H1 (cell line): ENCODE results near the gene CNDP1. TPM values are rescaled to one million over a fixed set of nuclear protein-coding genes. Genes with fewer than 3 reads are reported as not detected.

Source experiments
- CBX8 ChIP-seq: fragments of 300-800, 300-1000 bp; sonication (generic); IDR thresholded peaks from 2 replicates; pipeline ENCODE4 v1.7.1; 2016; ENCODE audit warnings: low read depth, low read length, borderline replicate concordance
- CHD7 ChIP-seq: fragments of 300-600 bp; sonication (generic); IDR thresholded peaks from 2 replicates; pipeline ENCODE4 v1.7.1; 2012; ENCODE audit warnings: low read length, moderate library complexity, mild to moderate bottlenecking, inconsistent platforms; ENCODE audit not compliant: insufficient replicate concordance
- CTCF ChIP-seq, 3 experiments: IDR thresholded peaks; 1 replicate in 2 of 3; 2 replicates in 1 of 3; pipeline versions ENCODE4 v1.5.1 to v1.6.1; 2011; ENCODE audit warnings: low read length in 3 of 3, mild to moderate bottlenecking in 3 of 3, inconsistent platforms in 2 of 3, low read depth in 1 of 3, moderate library complexity in 1 of 3; ENCODE audit not compliant: insufficient read depth in 1 of 3; ENCODE audit errors: control extremely low read depth in 1 of 3
- GABPA ChIP-seq: IDR thresholded peaks from 2 replicates; pipeline ENCODE4 v1.6.1; 2011; ENCODE audit warnings: mild to moderate bottlenecking, low read length, moderate library complexity, borderline replicate concordance; ENCODE audit not compliant: insufficient read depth
- JUND ChIP-seq: IDR thresholded peaks from 2 replicates; pipeline ENCODE4 v1.6.1; 2011; ENCODE audit warnings: mild to moderate bottlenecking, improper control_type of control experiment, low read length
- NRF1 ChIP-seq: IDR thresholded peaks from 2 replicates; pipeline ENCODE4 v1.6.1; 2011; ENCODE audit warnings: mild to moderate bottlenecking, low read depth, low read length, improper control_type of control experiment
- POLR2A ChIP-seq, 2 experiments: IDR thresholded peaks; 1 replicate in 1 of 2; 2 replicates in 1 of 2; pipeline ENCODE4 v1.6.1; 2011; ENCODE audit warnings: low read depth in 2 of 2, low read length in 2 of 2, mild to moderate bottlenecking in 2 of 2; ENCODE audit errors: control extremely low read depth in 1 of 2
- polyA plus RNA-seq, 7 experiments: library from polyadenylated mRNA; depleted of rRNA in 3 of 7; stranded (reverse) in 5 of 7; unstranded in 2 of 7; fragments of >200 nt in 5 of 7; fragments of 200-250 nt in 2 of 7; gene quantifications; 1 replicate in 5 of 7; 2 replicates in 1 of 7; 4 replicates in 1 of 7; pipeline versions ENCODE4 v1.2.1 to v1.2.3, GENCODE V29; 2011 to 2013; ENCODE audit warnings: missing spikeins in 2 of 7, mixed read lengths in 2 of 7
- total RNA-seq: library from RNA; stranded (reverse); fragmentation: NEBNext Ultra II Directional; extraction: Animal tissue kit (Norgen Biotek cat#: 25700); gene quantifications from 2 replicates; pipeline ENCODE4 v1.2.1, GENCODE V29; 2021
- TF ChIP-seq, protein P1 (sequence below): IDR thresholded peaks from 2 replicates; pipeline ENCODE4 v1.6.1; 2012; ENCODE audit warnings: low read length, inconsistent platforms

Gene CNDP1
- total and polyA plus RNA-seq, 2 of the 8 experiments (the other 6 are each of a cell fraction or from before 2014, with no cell fraction given) = 0.09 TPM; not detected in 1

GRCh38 chr18:74544898-74545297 is 10.6 kb downstream of the CNDP1 start (continued):
- TF ChIP-seq CHD7 = no peak
- no peak for TF ChIP-seq CTCF (IDR thresholded peaks at IDR 0.05; ENCODE audit: control extremely low read depth in 1 of 3, insufficient read depth in 1 of 3, low read depth in 1 of 3, low read length in 3 of 3)
- no peak for TF ChIP-seq CBX8
- TF ChIP-seq JUND = no peak
- TF ChIP-seq NRF1 = no peak
- TF ChIP-seq GABPA = no peak
- no peak for TF ChIP-seq POLR2A (IDR thresholded peaks at IDR 0.05; ENCODE audit: control extremely low read depth in 1 of 2, low read depth in 2 of 2, low read length in 2 of 2)
- TF ChIP-seq, protein P1, sequence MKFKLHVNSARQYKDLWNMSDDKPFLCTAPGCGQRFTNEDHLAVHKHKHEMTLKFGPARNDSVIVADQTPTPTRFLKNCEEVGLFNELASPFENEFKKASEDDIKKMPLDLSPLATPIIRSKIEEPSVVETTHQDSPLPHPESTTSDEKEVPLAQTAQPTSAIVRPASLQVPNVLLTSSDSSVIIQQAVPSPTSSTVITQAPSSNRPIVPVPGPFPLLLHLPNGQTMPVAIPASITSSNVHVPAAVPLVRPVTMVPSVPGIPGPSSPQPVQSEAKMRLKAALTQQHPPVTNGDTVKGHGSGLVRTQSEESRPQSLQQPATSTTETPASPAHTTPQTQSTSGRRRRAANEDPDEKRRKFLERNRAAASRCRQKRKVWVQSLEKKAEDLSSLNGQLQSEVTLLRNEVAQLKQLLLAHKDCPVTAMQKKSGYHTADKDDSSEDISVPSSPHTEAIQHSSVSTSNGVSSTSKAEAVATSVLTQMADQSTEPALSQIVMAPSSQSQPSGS = no peak
